Esophagus squamous epithelium (tissue), 4 donors: ENCODE results near the gene TCF12.

ENCODE experiments used
- POLR2A ChIP-seq, 4 donors: fragments of 450-650 bp; IDR thresholded peaks; one replicate each; pipeline ENCODE4 v1.6.1; 2017; ENCODE audit warnings: antibody characterized with exemption in 4 of 4, mild to moderate bottlenecking in 4 of 4, moderate library complexity in 3 of 4
- TF ChIP-seq, protein P1 (sequence below), 6 experiments: fragments of 450-650 bp in 4 of 6; fragments of 200-600 bp in 2 of 6; sonication (generic) in 2 of 6; IDR thresholded peaks; one replicate each; pipeline ENCODE4 v1.5.1; 2016 to 2019; ENCODE audit warnings: antibody characterized with exemption in 6 of 6, mild to moderate bottlenecking in 4 of 6, moderate library complexity in 4 of 6

DNA sequence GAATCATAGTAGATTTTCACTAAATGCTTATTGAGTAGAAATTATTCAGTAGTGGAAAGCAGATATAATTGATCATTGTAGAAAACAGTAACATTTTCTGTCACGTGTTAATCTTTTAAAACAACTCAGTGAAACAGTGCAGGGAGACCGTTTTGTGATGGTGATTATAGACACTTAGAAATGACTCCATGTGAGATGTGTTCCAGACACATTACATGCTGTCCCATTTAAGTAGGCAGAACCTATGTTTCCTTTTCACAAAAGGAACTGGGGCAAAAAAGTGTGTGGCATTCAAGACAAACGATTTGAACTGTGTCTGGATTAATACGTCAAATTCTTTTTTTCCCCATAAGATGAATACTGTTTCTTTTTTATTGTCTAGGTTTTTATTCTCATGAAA lies 126.5 kb downstream of the TCF12 start:
- TF ChIP-seq, protein P1, sequence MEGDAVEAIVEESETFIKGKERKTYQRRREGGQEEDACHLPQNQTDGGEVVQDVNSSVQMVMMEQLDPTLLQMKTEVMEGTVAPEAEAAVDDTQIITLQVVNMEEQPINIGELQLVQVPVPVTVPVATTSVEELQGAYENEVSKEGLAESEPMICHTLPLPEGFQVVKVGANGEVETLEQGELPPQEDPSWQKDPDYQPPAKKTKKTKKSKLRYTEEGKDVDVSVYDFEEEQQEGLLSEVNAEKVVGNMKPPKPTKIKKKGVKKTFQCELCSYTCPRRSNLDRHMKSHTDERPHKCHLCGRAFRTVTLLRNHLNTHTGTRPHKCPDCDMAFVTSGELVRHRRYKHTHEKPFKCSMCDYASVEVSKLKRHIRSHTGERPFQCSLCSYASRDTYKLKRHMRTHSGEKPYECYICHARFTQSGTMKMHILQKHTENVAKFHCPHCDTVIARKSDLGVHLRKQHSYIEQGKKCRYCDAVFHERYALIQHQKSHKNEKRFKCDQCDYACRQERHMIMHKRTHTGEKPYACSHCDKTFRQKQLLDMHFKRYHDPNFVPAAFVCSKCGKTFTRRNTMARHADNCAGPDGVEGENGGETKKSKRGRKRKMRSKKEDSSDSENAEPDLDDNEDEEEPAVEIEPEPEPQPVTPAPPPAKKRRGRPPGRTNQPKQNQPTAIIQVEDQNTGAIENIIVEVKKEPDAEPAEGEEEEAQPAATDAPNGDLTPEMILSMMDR (IDR thresholded peaks at IDR 0.05): no peak
- TF ChIP-seq POLR2A (IDR thresholded peaks at IDR 0.05): no peak
